IMR-90 (cell line): ENCODE measurements around the gene DAAM2. TPM values are rescaled to one million over a fixed set of nuclear protein-coding genes. Genes with fewer than 3 reads are reported as not detected.

ENCODE experiments used
- ATAC-seq: fragments of 200-7000 bp; cut with Tn5 transposase; 2 replicates; pipeline ENCODE4 v1.9.1; 2020; ENCODE audit warnings: low read depth, mild to moderate bottlenecking, moderate library complexity
- BruUV-seq: library from RNA; stranded (reverse); fragments of 400-500 nt; replicated peaks from 2 replicates; lab custom pipeline; 2021; lab: Mats Ljungman, UMichigan
- CTCF ChIA-PET: fragments of 300-600 bp; formaldehyde crosslinking; extraction: SDS; loops from one replicate; lab custom pipeline; 2021; ENCODE audit warnings: antibody characterized with exemption; lab: Yijun Ruan, JAX
- POLR2A ChIA-PET: fragments of 300-600 bp; sonication (Branson Sonifier 250); formaldehyde crosslinking; loops from one replicate; lab custom pipeline; 2022; ENCODE audit warnings: antibody characterized with exemption; ENCODE audit not compliant: unreplicated experiment; lab: Charles Lee
- DNase-seq: peaks from one replicate; pipeline ENCODE4 v3.0.0; 2013
- H2AFZ ChIP-seq: replicated peaks from 2 replicates; pipeline ENCODE3; 2013; ENCODE audit warnings: low read length, mild to moderate bottlenecking; ENCODE audit not compliant: poor library complexity
- H2AK5ac ChIP-seq: 2 replicates; pipeline ENCODE4 v1.6.1; 2013; ENCODE audit warnings: low read depth, low read length, inconsistent platforms
- H2AK9ac ChIP-seq: replicated peaks from 2 replicates; pipeline ENCODE3; 2013; ENCODE audit warnings: mild to moderate bottlenecking, low read depth, low read length, moderate library complexity; ENCODE audit not compliant: poor library complexity
- H2BK120ac ChIP-seq: 2 replicates; pipeline ENCODE4 v1.6.1; 2013; ENCODE audit warnings: low read depth, low read length, inconsistent platforms
- H2BK15ac ChIP-seq: 3 replicates; pipeline ENCODE4 v1.6.1; 2013; ENCODE audit warnings: low read depth, low read length, inconsistent platforms
- H2BK20ac ChIP-seq: 2 replicates; pipeline ENCODE4 v1.6.1; 2013; ENCODE audit warnings: low read depth, mild to moderate bottlenecking, inconsistent platforms, low read length, moderate library complexity
- H2BK5ac ChIP-seq: 2 replicates; pipeline ENCODE4 v1.6.1; 2013; ENCODE audit warnings: mild to moderate bottlenecking, low read depth, low read length, inconsistent platforms; ENCODE audit not compliant: poor library complexity, severe bottlenecking
- H3K14ac ChIP-seq: replicated peaks from 2 replicates; pipeline ENCODE4 v1.6.1; 2013; ENCODE audit warnings: low read depth, low read length, inconsistent platforms
- H3K18ac ChIP-seq: 2 replicates; pipeline ENCODE4 v1.6.1; 2013; ENCODE audit warnings: low read depth, low read length, control low read depth
- H3K23ac ChIP-seq: 2 replicates; pipeline ENCODE4 v1.6.1; 2013; ENCODE audit warnings: low read depth, low read length, inconsistent platforms
- H3K27ac ChIP-seq: 2 replicates; pipeline ENCODE4 v1.5.1; 2013; ENCODE audit warnings: mild to moderate bottlenecking, control low read depth, low read length; ENCODE audit not compliant: insufficient read depth
- H3K27me3 ChIP-seq: 2 replicates; pipeline ENCODE4 v1.6.1; 2013; ENCODE audit warnings: low read length; ENCODE audit not compliant: control insufficient read depth, insufficient read depth
- H3K36me3 ChIP-seq: 2 replicates; pipeline ENCODE4 v1.6.1; 2013; ENCODE audit warnings: low read length, mixed read lengths; ENCODE audit not compliant: control insufficient read depth, insufficient read depth
- H3K4ac ChIP-seq: 2 replicates; pipeline ENCODE4 v1.6.1; 2013; ENCODE audit warnings: low read depth, low read length, inconsistent platforms
- H3K4me1 ChIP-seq: 2 replicates; pipeline ENCODE4 v1.6.1; 2013; ENCODE audit warnings: low read length, mixed read lengths; ENCODE audit not compliant: control insufficient read depth, insufficient read depth
- H3K4me2 ChIP-seq: 2 replicates; pipeline ENCODE4 v1.6.1; 2013; ENCODE audit warnings: low read depth, mild to moderate bottlenecking, control low read depth, low read length, moderate library complexity
- H3K4me3 ChIP-seq: 2 replicates; pipeline ENCODE4 v1.5.1; 2013; ENCODE audit warnings: low read depth, mild to moderate bottlenecking, control low read depth, low read length, moderate library complexity; ENCODE audit not compliant: insufficient read depth
- H3K56ac ChIP-seq: 2 replicates; pipeline ENCODE4 v1.6.1; 2013; ENCODE audit warnings: low read length, inconsistent platforms; ENCODE audit not compliant: insufficient read depth; ENCODE audit errors: extremely low read depth
- H3K79me1 ChIP-seq, 2 experiments: 2 replicates each; pipeline ENCODE4 v1.6.1; 2013; ENCODE audit warnings: low read length in 2 of 2, inconsistent platforms in 1 of 2, low read depth in 1 of 2
- H3K9ac ChIP-seq: 2 replicates; pipeline ENCODE4 v1.6.1; 2013; ENCODE audit warnings: low read depth, low read length, control low read depth
- H3K9me1 ChIP-seq: 2 replicates; pipeline ENCODE4 v1.6.1; 2013; ENCODE audit warnings: low read length, inconsistent platforms; ENCODE audit not compliant: insufficient read depth
- H3K9me3 ChIP-seq: 2 replicates; pipeline ENCODE4 v1.6.1; 2013; ENCODE audit warnings: low read length; ENCODE audit not compliant: control insufficient read depth, insufficient read depth
- H4K20me1 ChIP-seq: 2 replicates; pipeline ENCODE4 v1.6.1; 2013; ENCODE audit warnings: low read length, inconsistent platforms; ENCODE audit not compliant: insufficient read depth
- H4K5ac ChIP-seq: 2 replicates; pipeline ENCODE4 v1.6.1; 2013; ENCODE audit warnings: mild to moderate bottlenecking, low read depth, low read length, control low read depth
- H4K8ac ChIP-seq, 2 experiments: 2 replicates each; pipeline ENCODE4 v1.6.1; 2013; ENCODE audit warnings: low read depth in 2 of 2, low read length in 2 of 2, control low read depth in 1 of 2, inconsistent platforms in 1 of 2
- H4K91ac ChIP-seq: 2 replicates; pipeline ENCODE4 v1.6.1; 2013; ENCODE audit warnings: low read depth, low read length, inconsistent platforms; ENCODE audit not compliant: insufficient read depth
- BHLHE40 ChIP-seq: fragments of 150-350 bp; IDR thresholded peaks from 2 replicates; pipeline ENCODE4 v1.6.1; 2016; ENCODE audit warnings: mild to moderate bottlenecking, low read depth, low read length
- CEBPB ChIP-seq: IDR thresholded peaks from 2 replicates; pipeline ENCODE4 v1.6.1; 2012; ENCODE audit warnings: low read depth, low read length, improper control_type of control experiment
- CHD1 ChIP-seq: IDR thresholded peaks from 2 replicates; pipeline ENCODE4 v1.6.1; 2012; ENCODE audit warnings: low read depth, low read length, improper control_type of control experiment
- CTCF ChIP-seq: conservative IDR thresholded peaks from 2 replicates; pipeline ENCODE4 v1.5.1; 2012; ENCODE audit warnings: mild to moderate bottlenecking, low read depth, low read length, improper control_type of control experiment
- ELK1 ChIP-seq: fragments of 150-350 bp; IDR thresholded peaks from 2 replicates; pipeline ENCODE4 v1.6.1; 2016; ENCODE audit warnings: low read depth, mild to moderate bottlenecking, low read length, moderate library complexity, borderline replicate concordance
- MAFK ChIP-seq: IDR thresholded peaks from 2 replicates; pipeline ENCODE4 v1.6.1; 2012; ENCODE audit warnings: low read depth, low read length, improper control_type of control experiment
- MXI1 ChIP-seq: IDR thresholded peaks from 2 replicates; pipeline ENCODE4 v1.6.1; 2012; ENCODE audit warnings: low read depth, mild to moderate bottlenecking, low read length, moderate library complexity, borderline replicate concordance
- NFE2L2 ChIP-seq: fragments of 150-350 bp; IDR thresholded peaks from 2 replicates; pipeline ENCODE4 v1.6.1; 2016; ENCODE audit warnings: low read depth, mild to moderate bottlenecking, low read length
- POLR2A ChIP-seq: IDR thresholded peaks from 2 replicates; pipeline ENCODE4 v1.6.1; 2012; ENCODE audit warnings: mild to moderate bottlenecking, low read depth, low read length
- RAD21 ChIP-seq: IDR thresholded peaks from 2 replicates; pipeline ENCODE4 v1.6.1; 2012; ENCODE audit warnings: low read length, improper control_type of control experiment
- RCOR1 ChIP-seq: IDR thresholded peaks from 2 replicates; pipeline ENCODE4 v1.6.1; 2012; ENCODE audit warnings: mild to moderate bottlenecking, low read length, improper control_type of control experiment; ENCODE audit not compliant: insufficient replicate concordance
- RFX5 ChIP-seq: IDR thresholded peaks from 2 replicates; pipeline ENCODE4 v1.8.0; 2012; ENCODE audit warnings: low read depth, mild to moderate bottlenecking, low read length, moderate library complexity
- SMC3 ChIP-seq: fragments of 150-350 bp; IDR thresholded peaks from 2 replicates; pipeline ENCODE4 v1.6.1; 2016; ENCODE audit warnings: low read depth, mild to moderate bottlenecking, antibody characterized with exemption, low read length, moderate library complexity
- WGBS, 2 experiments: methylation state at CpG; one replicate each; pipeline versions ENCODE4 v1.1.5 to v1.1.7; 2013; ENCODE audit warnings: missing lambda C conversion rate in 2 of 2; ENCODE audit not compliant: insufficient read length in 1 of 2; ENCODE audit errors: extremely low coverage in 2 of 2; 5-methylcytosine and 5-hydroxymethylcytosine counted together
- dilution Hi-C: fragments of 300-500 bp; cut with HindIII; formaldehyde crosslinking; loops from one replicate; pipeline ENCODE4 v1.14.3; 2018; ENCODE audit warnings: low sequenced_read_pairs; ENCODE audit not compliant: unreplicated experiment
- in situ Hi-C: fragments of 300-500 bp; cut with MboI; formaldehyde crosslinking; loops from 3 replicates; pipeline ENCODE4 v1.14.3; 2019; ENCODE audit warnings: low sequenced_read_pairs, inconsistent platforms, mixed read lengths
- intact Hi-C: fragments of 100-400 bp; cut with micrococcal nuclease; formaldehyde crosslinking; loops from 2 replicates; pipeline ENCODE4 v1.10.0; 2022
- polyA plus RNA-seq, 3 experiments: library from polyadenylated mRNA; depleted of rRNA; stranded (reverse); fragments of >200 nt; gene quantifications; 2 replicates each; pipeline ENCODE4 v1.2.3, GENCODE V29; 2012; ENCODE audit warnings: low replicate concordance in 1 of 3
- total RNA-seq: library from RNA; depleted of rRNA; stranded (reverse); fragments of >200 nt; gene quantifications from 2 replicates; pipeline ENCODE4 v1.2.3, GENCODE V29; 2012
- TF ChIP-seq, protein P1 (sequence below): fragments of 150-350 bp; IDR thresholded peaks from 2 replicates; pipeline ENCODE4 v1.6.1; 2017; ENCODE audit warnings: mild to moderate bottlenecking, antibody characterized with exemption, low read length, low read depth

Gene DAAM2
- total and polyA plus RNA-seq, 2 of the 4 experiments (the other 2 are of a cell fraction): 11.2 to 12.9 TPM

DNA sequence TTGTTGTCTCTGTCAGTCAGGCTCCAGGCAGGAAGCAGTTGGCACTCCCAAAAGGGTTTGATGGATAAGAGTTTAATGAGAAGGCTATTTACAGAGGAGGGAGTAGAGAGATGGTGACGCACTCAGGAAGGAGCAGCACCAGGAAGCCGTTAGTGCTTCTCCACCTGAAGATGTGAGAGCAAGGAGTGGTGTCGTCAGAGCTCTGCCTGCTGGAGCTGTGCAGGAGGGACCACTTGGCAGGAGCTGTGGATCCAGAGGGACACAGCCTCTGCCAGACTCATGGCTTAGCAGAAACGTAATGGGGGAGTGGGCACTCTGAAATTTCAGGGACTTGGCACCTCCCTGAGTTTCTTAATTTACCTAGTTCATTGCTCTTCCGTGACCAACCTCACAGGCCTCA, 16.8 kb downstream of the DAAM2 start:
- CTCF ChIA-PET: no interaction called here
- H2AK5ac ChIP-seq: no peak overlapping the region
- H3K27ac ChIP-seq: no peak overlapping the region
- 0 out of 2 replicates have a peak, but pooled peaks cover 2% of the 10 kb centered on the region for H3K9me3 ChIP-seq
- ATAC-seq (no peak), DNase-seq (no peak)
- H4K5ac ChIP-seq: no peak overlapping the region
- no peak overlapping the region for H3K23ac ChIP-seq
- no peaks in the 10 kb centered on the region for H4K20me1 ChIP-seq
- no peak overlapping the region for H3K4me3 ChIP-seq
- H3K4me2 ChIP-seq: no peak overlapping the region
- H2BK15ac ChIP-seq: no peak overlapping the region
- TF ChIP-seq RCOR1: no peak
- TF ChIP-seq CEBPB: no peak
- TF ChIP-seq MAFK: no peak
- no peak for TF ChIP-seq CHD1
- no peak for TF ChIP-seq MXI1
- no peak for TF ChIP-seq BHLHE40
- TF ChIP-seq SMC3: no peak
- TF ChIP-seq RFX5: no peak
- no peak for TF ChIP-seq NFE2L2
- no peak for TF ChIP-seq CTCF
- TF ChIP-seq ELK1: no peak
- TF ChIP-seq RAD21: no peak
- TF ChIP-seq, protein P1, sequence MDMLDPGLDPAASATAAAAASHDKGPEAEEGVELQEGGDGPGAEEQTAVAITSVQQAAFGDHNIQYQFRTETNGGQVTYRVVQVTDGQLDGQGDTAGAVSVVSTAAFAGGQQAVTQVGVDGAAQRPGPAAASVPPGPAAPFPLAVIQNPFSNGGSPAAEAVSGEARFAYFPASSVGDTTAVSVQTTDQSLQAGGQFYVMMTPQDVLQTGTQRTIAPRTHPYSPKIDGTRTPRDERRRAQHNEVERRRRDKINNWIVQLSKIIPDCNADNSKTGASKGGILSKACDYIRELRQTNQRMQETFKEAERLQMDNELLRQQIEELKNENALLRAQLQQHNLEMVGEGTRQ: no peak
- TF ChIP-seq POLR2A: no peak
- no peak overlapping the region for H2BK20ac ChIP-seq
- POLR2A ChIA-PET: no interaction called here
- in situ Hi-C loops: no loop called here
- H3K27me3 ChIP-seq: no peaks in the 10 kb centered on the region
- H2BK5ac ChIP-seq: no peak overlapping the region
- WGBS, 2 experiments: no CpG with 5 or more reads among the region's 5 CpGs
- intact Hi-C loops: no loop called here
- no peak overlapping the region for H2AK9ac ChIP-seq
- H3K4ac ChIP-seq: no peak overlapping the region
- no peak overlapping the region for H3K9ac ChIP-seq
- H4K91ac ChIP-seq: no peak overlapping the region
- BruUV-seq: no TSS peak
- dilution Hi-C loops: no loop called here
- H3K79me1 ChIP-seq: peaks cover 4 to 12% of the 10 kb centered on the region in 2 experiments; a peak in 2 of 4 replicates
- H4K8ac ChIP-seq: no peak overlapping the region
- H3K14ac ChIP-seq: no peak overlapping the region
- no peak overlapping the region for H2AFZ ChIP-seq
- H3K9me1 ChIP-seq: 0 out of 2 replicates have a peak, but pooled peaks cover under 1% of the 10 kb centered on the region
- no peak overlapping the region for H3K56ac ChIP-seq
- H2BK120ac ChIP-seq: no peak overlapping the region
- no peak overlapping the region for H3K18ac ChIP-seq
- H3K36me3 ChIP-seq: no peaks in the 10 kb centered on the region
- H3K4me1 ChIP-seq: peaks cover 24% of the 10 kb centered on the region
